Measurements from ENCODE around the gene CFB. TPM values are rescaled to one million over a fixed set of nuclear protein-coding genes. Genes with fewer than 3 reads are reported as not detected.

CFB gene
- total RNA-seq, 3 donors from 2014 or later, result 36.3 to 177 (median 130) TPM

DNA sequence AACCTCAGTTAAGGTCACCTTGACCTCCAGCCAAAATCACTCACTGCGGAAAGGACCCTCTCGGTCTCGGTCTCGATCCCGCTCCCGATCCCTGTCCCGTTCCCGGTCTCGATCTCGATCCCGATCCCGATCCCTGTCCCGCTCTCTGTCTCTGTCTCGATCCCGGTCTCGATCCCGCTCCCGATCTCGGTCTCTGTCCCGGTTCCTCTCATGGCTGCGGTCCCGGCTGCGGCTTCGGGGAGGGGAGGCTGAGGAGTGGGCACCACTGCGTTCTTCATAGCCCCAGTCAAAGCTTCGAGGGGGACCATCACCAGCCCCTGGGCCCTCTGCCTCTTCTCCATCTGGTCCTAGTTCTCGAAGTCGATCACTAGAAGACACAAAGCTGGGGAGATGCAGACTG, 8.6 kb downstream of the CFB start:
- H3K36me3 ChIP-seq, result no peaks in the 10 kb centered on the region
- no peak for TF ChIP-seq POLR2A (IDR thresholded peaks at IDR 0.05)
- no peak for TF ChIP-seq CTCF (IDR thresholded peaks at IDR 0.05)
- TF ChIP-seq POLR2AphosphoS5 (IDR thresholded peaks at IDR 0.05), result no peak
- intact Hi-C loops (cut with DNase I; ENCODE audit: low total_unique reads), result loop anchor here (10.0 kb wide), 1 partner anchor 260 kb away; no protein-coding TSS in a partner anchor

DNA sequence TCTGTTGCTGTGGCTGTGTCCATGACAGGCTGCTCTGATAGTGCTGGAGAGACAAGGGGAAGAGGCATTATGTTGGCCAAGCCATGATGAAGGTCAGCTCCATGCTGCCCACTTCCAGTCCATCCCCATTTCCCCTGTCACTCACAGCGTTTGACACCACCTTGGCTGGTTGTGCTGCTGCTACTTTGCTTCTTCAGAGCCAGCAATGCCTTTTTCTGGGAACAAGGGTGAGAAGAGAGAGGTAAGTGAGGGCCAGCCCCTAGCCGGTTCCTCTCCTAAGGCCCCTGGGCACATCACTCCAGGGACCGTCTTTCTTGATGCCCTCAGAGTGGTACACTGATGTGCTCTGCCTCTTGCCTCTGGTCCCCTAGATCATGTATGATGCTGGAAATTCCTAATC, 10.9 kb downstream of the CFB start:
- intact Hi-C loops (cut with DNase I; ENCODE audit: low total_unique reads), result loop anchor here (10.0 kb wide), 1 partner anchor 262 kb away; no protein-coding TSS in a partner anchor
- no peak overlapping the region for H3K4me3 ChIP-seq
- H3K27me3 ChIP-seq, result no peaks in the 10 kb centered on the region
- TF ChIP-seq POLR2AphosphoS5 (IDR thresholded peaks at IDR 0.05) (no peak), POLR2A (IDR thresholded peaks at IDR 0.05) (no peak), CTCF (IDR thresholded peaks at IDR 0.05) (no peak)
- no peak overlapping the region for H3K27ac ChIP-seq
- peaks cover 0 to 7% of the 10 kb centered on the region in 2 donors for H3K4me1 ChIP-seq
- H3K9me3 ChIP-seq, result no peaks in the 10 kb centered on the region
- DNase-seq (ENCODE audit: low spot score in 2 of 2), result no peak
- no peaks in the 10 kb centered on the region for H3K36me3 ChIP-seq

More for the DNA sequence above, 8.6 kb downstream of the CFB start:
- H3K4me3 ChIP-seq, result no peak overlapping the region
- DNase-seq (ENCODE audit: low spot score in 2 of 2), result no peak
- H3K4me1 ChIP-seq, result peaks cover 0 to 7% of the 10 kb centered on the region in 2 donors
- no peak overlapping the region for H3K27ac ChIP-seq
- H3K27me3 ChIP-seq, result no peaks in the 10 kb centered on the region
- H3K9me3 ChIP-seq, result no peaks in the 10 kb centered on the region

GRCh38 chr6:31958412-31958740, 12.5 kb downstream of the CFB start:
- Histone ChIP-seq H3K27me3 (no peaks in the 10 kb centered on the region), H3K9me3 (no peaks in the 10 kb centered on the region), H3K4me3 (peak overlapping the region; percentile 78 to 94 (median 83)), H3K36me3 (no peaks in the 10 kb centered on the region), H3K4me1 (peaks cover 0 to 7% of the 10 kb centered on the region in 2 donors), H3K27ac (peak overlapping the region; percentile 87 to 94)
- no peak for TF ChIP-seq POLR2A (IDR thresholded peaks at IDR 0.05)
- no peak for TF ChIP-seq POLR2AphosphoS5 (IDR thresholded peaks at IDR 0.05)
- no peak for TF ChIP-seq CTCF (IDR thresholded peaks at IDR 0.05)
- intact Hi-C loops (cut with DNase I; ENCODE audit: low total_unique reads), result loop anchor here (10.0 kb wide), 1 partner anchor 264 kb away; no protein-coding TSS in a partner anchor
- DNase-seq (ENCODE audit: low spot score in 2 of 2), result no peak

DNA sequence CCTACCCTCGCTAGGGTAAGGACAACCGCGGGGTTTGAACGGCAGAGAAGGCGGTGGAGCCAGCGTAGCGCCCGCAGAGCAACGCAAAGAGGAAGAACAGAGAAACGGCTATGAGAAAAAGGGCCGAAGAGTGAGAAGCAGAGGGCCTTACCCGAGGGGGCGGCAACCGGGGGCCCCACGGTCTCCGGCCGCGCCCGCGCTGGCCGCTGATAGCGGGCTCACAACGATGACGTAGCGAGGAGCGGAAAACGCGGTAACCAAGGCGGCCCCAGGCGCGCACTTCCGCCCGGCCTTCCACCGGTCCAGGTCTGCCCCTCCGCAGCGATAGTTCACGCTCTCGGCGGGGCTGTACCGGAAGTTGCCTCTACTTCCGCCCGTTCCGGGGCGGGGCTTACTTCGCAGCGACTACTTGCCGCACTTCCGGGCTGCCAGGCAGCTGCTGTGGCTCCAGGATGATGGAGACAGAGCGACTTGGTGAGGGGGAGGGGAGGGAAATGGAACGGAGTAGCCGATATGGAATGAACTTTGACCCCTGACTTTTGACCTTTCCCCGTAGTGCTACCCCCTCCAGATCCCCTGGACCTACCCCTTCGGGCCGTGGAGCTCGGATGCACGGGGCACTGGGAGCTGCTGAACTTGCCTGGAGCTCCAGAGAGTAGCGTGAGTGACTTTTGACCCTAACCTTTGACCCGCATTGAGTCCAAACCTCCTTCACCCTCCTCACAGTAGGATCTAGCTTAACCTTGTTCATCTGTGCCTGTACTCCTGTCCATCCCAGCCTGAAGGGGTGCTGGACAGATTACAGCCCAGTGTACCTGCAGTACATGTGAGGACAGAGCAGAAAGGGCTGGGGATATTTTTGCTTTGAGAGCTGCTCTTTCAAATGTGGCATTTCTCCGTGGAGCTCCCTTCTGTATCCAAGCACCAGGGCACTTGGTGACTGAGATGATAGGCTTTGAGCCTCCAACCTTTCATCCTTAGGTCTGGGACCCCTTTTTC, 13.1 kb downstream of the CFB start, which contains the start of the genes NELFE and SKIC2:
TSS of gene NELFE (minus strand) at position 231 of the 999 bp plus-strand sequence. CDS start 525 bp downstream, outside the sequence.
TSS of gene SKIC2 (plus strand) at position 435 of the 999 bp plus-strand sequence. CDS start at position 453, 18 bp downstream.
- no peaks in the 10 kb centered on the region for H3K36me3 ChIP-seq
- peak; percentile 56 for TF ChIP-seq POLR2A (IDR thresholded peaks at IDR 0.05)
- TF ChIP-seq POLR2AphosphoS5 (IDR thresholded peaks at IDR 0.05), result peak; percentile 92 to 95 (median 94)
- TF ChIP-seq CTCF (IDR thresholded peaks at IDR 0.05), result peak in 1 of 3 donors; percentile 4
- peaks cover 0 to 7% of the 10 kb centered on the region in 2 donors for H3K4me1 ChIP-seq
- H3K27me3 ChIP-seq, result no peaks in the 10 kb centered on the region
- DNase-seq (ENCODE audit: low spot score in 2 of 2), result peak; percentile 97 to 98
- intact Hi-C loops (cut with DNase I; ENCODE audit: low total_unique reads), result loop anchor here (10.0 kb wide), 1 partner anchor 264 kb away; no protein-coding TSS in a partner anchor
- H3K9me3 ChIP-seq, result no peaks in the 10 kb centered on the region
- peak within 1 kb of the TSS; percentile 78 to 94 (median 83) for H3K4me3 ChIP-seq
- peak within 1 kb of the TSS; percentile 87 to 94 for H3K27ac ChIP-seq
